HG02885 (cell line): ENCODE measurements around the gene MYPN.
"Not testable (repeated sequence)": the region's sequence is repeated elsewhere in the genome, so short reads cannot be mapped to it uniquely, and the experiment has no call there.

Experiments used
- ATAC-seq: cut with Tn5 transposase; IDR thresholded peaks from one replicate; pipeline ENCODE4 v1.9.1; 2021; ENCODE audit warnings: mild to moderate bottlenecking; ENCODE audit not compliant: unreplicated experiment, poor library complexity

MYPN gene

GRCh38 chr10:68221196-68221595 is 111.9 kb downstream of the MYPN start:
- ATAC-seq, result no peak

- no peak for ATAC-seq
These were observed 113.1 kb downstream of the MYPN start for GRCh38 chr10:68222391-68222790.

- no peak for ATAC-seq
These were observed 114.4 kb downstream of the MYPN start for GRCh38 chr10:68223535-68224165.

GRCh38 chr10:68224810-68225209 is 115.5 kb downstream of the MYPN start:
- ATAC-seq, result no peak

GRCh38 chr10:68230268-68230667 is 121.0 kb downstream of the MYPN start:
- ATAC-seq, result no peak

GRCh38 chr10:68231106-68231816 is 122.0 kb downstream of the MYPN start:
- peak; percentile 96 for ATAC-seq

- no peak for ATAC-seq
These were observed 122.5 kb downstream of the MYPN start, which contains the start of gene ATOH7 for GRCh38 chr10:68231817-68232251. TSS of gene ATOH7 (minus strand) at chr10:68232113. CDS start at chr10:68231677, 436 bp downstream.

- ATAC-seq, result no peak
These were observed 123.8 kb downstream of the MYPN start for GRCh38 chr10:68233046-68233445.

GRCh38 chr10:68235111-68235510 is 125.8 kb downstream of the MYPN start:
- no peak for ATAC-seq

- ATAC-seq, result no peak
These were observed 126.3 kb downstream of the MYPN start for GRCh38 chr10:68235581-68235980.

GRCh38 chr10:68237173-68237572 is 127.9 kb downstream of the MYPN start:
- no peak for ATAC-seq

- ATAC-seq, result no peak
These were observed 129.1 kb downstream of the MYPN start for GRCh38 chr10:68238371-68238770.

- ATAC-seq, result no peak
These were observed 129.8 kb downstream of the MYPN start for GRCh38 chr10:68239069-68239468.

- no peak for ATAC-seq
These were observed 130.4 kb downstream of the MYPN start for GRCh38 chr10:68239596-68240150.

- no peak for ATAC-seq
These were observed 132.8 kb downstream of the MYPN start for GRCh38 chr10:68242051-68242450.

- ATAC-seq, result not testable (repeated sequence)
These were observed 137.1 kb downstream of the MYPN start for GRCh38 chr10:68246397-68246796.

- no peak for ATAC-seq
These were observed 138.6 kb downstream of the MYPN start for GRCh38 chr10:68247931-68248330.

GRCh38 chr10:68249297-68249696 is 140.0 kb downstream of the MYPN start:
- ATAC-seq, result no peak

GRCh38 chr10:68251151-68251550 is 141.9 kb downstream of the MYPN start:
- ATAC-seq, result no peak

GRCh38 chr10:68251625-68252495 is 142.6 kb downstream of the MYPN start:
- ATAC-seq, result no peak

GRCh38 chr10:68253346-68253745 is 144.1 kb downstream of the MYPN start:
- ATAC-seq, result no peak
